ENCODE data around the gene RGCC.

Gene RGCC

DNA sequence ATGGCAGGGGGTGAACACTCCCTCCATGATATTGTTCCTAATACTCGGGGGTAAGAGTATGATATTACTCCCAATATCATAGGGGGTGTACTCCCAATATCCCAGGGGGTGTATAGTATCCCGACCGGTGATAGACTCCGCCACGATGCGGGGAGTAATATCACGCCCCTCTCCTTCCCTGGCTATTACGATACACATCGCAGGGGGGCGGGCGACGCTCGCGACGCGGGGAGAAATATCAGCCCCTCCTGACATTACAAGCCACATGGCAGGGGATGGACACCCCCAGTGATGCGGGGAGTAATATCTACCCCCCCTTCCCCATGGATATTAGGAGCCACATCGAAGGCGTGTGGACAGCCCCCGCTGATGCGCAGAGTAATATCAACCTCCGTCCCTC lies 3.2 kb upstream of the RGCC start:
- no peak for DNase-seq

DNA sequence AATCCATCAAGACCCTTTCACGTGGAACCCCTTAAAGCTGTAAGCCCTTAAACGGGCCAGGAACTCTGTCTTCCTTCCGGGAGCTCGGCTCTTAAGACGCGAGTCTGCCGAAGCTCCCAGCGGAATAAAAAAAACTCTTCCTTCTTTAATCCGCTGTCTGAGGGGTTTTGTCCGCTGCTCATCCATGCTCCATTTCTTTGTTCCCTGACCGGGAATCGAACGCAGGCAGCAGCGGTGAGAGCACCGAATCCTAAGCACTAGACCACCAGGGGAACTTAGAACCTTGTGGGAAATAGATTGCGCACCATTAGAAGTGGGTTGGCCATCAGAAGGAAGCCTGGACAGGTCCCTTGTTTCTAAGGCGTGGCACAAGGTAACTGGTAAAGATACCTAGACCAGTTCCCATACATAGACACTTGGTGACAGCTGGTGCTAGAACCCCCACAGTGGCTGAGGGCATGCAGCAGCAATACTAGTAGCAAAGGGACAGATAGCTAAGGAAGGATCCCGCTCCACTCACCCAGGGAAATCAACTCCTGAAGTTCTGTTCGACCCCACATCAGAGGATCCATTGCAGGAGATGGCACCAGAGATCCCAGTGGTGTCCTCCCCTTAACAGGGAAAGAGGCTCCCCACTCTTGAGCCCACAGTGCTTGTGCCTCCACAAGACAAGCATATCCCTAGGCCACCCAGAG lies 1.5 kb upstream of the RGCC start:
- DNase-seq, result no peak

DNA sequence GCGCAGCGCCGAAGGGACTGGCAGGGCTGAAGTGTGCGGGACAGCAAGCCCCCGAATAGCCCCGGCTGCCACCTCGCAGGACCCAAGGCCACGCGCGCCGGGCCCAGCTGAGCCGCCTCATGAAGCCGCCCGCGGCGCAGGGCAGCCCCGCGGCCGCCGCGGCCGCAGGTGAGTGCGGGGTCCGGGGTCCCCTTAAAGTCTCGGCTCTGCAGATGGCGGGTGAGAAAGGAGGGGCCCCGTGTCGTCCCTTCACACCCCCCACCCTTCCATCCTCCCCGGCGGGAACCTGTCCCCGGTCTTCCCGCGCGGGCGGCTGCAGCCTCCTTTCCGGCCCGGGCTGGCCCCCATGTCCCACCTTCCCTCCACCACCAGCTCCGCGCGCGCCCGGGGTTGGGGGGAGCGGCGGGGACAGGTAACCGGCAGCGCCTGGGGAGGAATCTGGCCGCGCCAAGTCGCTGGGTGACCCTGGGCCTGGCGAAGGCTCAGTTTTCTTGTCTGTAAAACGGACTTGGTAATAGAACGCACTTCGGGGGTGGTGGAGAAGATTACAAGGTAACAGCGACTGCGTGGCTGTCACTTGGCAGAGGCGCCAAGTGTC lies 338 bp downstream of the RGCC start:
- DNase-seq, result no peak

DNA sequence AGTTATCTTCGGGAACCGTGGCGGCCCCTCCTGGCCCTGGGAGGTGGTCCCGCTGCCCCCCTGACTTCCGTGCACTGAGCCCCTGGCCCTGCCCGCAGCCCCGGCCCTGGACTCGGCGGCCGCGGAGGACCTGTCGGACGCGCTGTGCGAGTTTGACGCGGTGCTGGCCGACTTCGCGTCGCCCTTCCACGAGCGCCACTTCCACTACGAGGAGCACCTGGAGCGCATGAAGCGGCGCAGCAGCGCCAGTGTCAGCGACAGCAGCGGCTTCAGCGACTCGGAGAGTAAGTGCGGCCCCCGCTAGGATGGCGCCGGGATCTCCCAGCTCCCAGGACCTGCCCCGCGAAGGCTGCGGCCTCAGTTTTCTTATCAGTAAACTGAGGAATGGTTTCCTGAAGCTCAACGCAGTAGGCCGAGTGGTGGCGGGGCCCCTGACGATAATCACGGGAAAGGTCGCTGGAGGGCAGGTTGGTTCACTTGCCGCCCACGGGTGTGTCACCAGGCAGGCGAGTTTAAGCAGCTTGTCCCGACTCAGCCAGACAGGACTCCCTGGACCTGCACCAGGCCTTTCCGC lies 924 bp downstream of the RGCC start:
- peak; percentile 55 for DNase-seq

DNA sequence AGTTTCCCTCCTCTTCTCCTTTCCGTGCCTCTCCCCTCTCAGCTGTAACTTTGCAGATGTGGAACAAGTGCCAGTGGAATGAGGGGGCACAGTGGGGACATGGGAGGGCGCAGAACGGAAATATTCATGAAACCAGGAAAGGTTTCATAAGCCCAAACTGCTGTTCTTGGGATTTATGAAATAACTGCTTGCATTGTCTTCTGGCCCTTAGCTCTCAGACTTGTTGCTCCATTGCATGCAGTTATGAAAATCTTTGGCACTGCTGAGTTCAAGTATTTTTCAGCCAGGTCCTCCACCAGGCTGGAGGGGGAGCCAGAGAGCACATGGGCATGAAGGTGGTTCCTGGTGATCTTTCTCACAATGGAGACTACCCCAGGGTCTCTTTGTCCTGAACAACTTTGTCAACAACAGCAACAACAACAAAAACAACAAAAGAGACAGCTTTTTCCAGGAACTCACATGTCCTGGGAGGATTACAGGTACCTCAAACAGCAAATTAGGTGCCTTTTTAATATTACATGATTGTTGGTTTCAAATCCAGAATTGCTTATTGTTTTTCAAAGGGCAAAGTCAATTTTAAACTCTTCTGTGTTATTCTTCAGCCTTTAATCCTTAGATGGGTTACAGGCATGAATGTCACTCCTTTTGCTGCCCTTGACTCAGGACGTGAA lies 1.5 kb downstream of the RGCC start:
- DNase-seq, result peak; percentile 81

DNA sequence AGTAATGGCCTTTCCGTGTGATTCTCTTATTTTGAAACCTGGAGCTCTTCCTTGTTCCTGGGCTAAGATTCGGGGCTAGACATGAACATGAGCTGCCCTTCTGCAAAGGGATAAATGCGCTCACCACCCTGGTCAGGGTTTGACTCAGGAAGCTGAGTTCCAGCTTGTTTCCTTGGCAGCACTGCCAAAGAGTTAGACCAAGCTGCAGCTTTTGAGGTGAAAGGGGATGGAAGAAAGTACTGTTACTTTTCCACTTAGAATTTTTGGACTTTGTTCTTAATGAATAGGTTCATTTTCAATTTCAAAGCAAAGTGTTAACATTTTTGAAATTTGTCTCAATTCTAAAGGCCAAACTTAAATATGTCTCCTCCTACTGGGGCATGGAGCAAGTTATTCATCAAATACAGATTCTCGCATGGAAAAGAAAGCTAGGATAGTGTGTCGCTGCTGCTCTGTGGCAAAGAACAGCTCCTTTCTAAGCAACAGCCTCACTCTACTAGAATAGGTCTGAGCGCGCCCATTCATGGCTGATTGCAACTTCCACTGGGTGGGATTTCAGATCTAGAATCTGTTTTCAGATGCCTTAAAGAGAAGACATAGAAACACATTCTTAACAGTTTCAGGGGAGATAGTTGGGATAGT lies 2.2 kb downstream of the RGCC start:
- peak; percentile 39 for DNase-seq

DNA sequence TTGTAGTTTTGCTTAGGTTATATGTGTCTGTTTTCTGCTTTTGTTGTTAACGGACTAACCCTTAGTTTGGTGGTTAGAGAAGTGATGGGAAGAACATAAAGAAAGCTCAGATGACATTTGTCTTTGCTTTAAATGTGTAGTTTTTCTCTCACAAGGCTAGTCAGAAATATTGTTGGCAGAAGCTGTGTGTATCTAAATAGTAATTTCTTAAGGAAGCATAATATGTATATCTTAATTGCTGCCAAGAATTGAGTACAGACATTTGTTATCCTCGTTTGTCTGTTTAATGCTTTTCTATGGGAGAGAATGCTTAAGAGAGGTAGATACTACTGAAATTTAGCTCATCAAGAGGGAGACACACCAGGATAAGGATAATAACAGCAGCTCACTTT lies 2.7 kb downstream of the RGCC start:
- no peak for DNase-seq

DNA sequence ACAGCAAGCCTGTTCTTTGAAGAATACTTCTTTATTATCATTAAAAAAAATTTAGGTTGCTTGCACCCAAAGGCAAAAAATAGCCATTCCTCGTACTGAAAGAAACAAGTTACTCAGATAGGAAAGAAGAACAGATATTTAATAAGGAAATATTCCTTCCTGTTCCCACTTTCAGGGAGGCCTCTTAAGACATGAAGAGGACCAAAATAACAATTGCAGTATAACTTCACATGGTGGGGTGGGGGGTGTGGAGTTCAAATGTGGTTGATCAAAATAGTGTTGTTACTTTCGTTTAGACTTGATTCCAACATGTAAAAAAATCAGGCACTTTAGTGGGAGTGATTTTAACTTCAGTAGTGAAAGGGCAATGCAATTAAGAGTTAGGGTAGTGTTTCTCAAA lies 3.6 kb downstream of the RGCC start:
- peak; percentile 22 for DNase-seq

DNA sequence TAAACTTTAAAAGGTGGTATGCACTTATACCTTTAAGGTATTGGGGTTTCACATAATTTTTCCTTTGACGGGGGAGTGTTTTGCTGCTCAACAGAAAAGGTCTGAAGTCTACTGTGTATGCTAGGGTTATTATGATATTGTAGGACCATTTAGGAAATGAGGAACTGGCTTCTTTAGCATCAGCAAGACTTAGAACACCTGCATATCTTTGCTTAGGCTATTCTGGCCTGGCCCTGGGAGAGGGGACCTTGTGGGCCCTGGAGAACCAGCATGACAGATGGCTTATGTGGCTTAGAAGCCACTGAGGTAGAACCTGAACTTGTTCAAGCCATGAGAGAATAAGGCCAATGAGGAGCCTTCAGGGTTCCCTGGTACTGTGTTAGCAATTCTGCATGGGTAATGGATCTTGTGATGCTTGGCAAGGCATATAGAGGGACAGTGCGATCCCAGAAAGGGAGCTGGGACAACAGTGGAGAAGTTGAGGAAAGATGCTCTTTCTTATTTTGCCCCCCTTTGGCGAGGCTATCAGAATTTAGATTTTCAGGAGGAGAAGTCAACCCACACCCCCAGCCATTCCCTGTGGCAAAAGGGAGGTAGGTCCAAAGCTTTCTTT lies 4.3 kb downstream of the RGCC start:
- peak; percentile 36 for DNase-seq

DNA sequence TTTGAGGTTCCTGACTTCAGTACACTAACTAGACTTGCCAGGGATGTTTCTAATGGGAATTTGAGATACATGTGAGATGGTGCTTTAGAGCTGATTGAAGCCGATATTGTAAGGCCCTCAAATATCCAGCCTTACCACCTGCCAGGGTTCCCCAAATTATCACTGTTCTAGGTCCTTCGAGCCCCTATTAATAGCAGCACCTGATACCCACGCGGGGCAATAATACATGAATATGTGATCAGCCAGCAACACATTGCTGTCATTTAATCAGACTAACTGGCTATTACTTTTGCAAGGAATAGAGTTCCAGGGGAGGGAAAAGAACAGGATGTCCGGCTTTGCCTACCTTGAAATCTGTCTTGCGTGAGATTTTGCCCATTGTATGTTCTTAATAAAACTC lies 5.1 kb downstream of the RGCC start:
- no peak for DNase-seq

DNA sequence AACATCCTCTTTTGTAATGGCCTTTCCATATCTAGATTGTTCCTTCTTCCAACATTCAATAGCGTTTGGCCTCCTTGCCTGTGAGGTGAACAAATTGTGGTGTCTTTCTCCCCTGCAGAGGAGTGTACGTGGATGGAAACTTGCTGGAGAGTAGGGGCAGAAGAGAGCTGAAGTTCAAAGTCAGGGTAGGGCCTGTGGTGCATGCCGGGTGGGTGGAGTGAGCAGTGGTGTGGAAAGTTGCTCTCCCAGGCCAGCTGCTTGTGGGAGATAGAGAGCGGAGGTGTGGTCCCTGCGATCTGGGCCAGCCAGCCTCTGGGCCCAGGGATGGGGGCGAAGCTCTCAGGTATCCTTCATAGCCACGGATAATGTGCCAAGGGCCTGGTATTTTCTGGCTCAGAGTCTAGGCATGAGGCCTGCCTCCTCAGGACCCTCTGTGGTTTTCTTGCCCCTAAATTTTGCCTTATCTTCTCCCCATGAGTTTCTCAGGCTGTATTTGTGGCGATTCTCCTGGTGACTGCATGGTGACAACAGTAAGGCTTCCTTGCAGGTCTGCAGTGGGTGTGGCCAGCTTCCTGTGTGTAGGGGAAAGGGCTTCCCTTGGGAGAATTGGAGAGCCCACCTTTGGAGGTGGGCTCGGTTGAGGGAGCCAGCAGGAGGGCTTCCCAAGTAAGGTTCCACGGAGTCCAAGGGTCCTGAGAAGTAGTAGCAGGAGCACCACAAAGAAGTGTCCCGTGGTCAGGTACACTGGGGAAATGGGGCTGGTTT lies 6.7 kb downstream of the RGCC start:
- peak; percentile 57 for DNase-seq

DNA sequence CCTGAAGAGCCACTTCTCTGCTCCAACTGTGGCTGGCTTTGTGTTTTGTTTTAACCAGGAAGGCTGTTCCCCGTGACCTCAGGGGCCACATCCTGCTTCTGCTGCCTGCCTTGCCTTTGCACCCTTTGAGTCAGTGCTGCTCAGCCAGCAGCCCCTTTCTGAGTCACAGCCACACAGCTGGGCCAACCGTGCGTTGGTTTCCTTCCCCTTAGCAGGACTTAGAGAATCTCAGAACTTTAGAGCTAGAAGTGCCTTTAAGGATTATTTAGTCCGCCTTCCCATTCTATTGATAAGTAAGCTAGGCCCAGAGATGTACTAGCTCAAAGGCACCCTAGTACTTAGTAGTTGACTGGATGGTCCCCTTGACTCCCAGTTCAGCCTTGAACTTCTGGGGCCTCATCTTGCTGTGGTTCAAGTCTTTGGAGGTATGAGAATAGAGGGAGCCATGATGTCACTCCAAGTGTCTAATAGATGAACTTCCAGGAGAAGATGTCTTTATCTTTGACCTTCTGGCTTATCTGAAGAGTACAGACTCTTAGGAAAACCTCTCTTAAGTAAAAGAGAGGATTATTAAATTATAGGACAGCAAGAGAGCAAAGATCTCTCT lies 8.0 kb downstream of the RGCC start:
- peak; percentile 90 for DNase-seq

DNA sequence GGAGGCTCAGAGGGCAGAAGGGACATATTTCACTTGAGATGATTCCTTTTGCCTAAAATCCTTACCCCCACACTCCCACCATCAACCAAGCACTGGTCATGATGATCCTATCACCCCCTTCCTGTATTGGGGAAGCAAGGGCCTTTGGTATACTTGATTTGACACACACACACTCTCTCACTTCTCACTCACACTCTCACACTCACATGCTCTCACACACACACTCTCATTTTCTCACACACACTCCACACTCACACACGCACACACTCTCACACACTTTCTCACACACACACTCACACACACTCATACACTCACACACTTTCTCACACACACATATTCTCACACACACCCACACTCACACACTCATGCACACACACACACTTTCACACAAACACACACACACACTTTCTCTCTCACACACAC lies 8.6 kb downstream of the RGCC start:
- DNase-seq, result peak; percentile 55

DNA sequence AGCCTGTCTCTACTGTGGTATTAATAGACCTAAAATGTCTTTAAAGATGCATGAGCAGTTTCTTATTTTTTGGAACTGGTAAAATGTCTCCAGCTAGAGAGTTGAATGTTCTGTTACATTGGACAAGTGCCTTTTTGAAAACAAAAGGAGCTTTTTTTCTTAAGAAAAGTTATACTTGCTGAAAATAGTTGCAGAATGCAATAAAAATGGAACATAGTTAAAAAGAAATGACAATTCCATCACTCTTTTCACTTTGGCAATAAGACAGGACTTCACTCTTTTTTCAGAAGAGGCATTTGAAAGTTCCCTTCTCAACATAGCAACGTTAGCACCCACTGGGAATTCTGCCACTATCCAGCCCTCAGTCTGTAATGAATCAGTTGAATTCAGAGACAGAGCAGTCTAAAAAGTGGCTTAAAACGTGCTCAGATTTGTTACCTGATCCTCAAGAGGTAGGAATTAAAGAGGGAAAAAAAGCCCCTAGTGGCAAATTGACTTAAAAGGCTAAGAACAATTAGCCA lies 10.1 kb downstream of the RGCC start:
- DNase-seq, result no peak

DNA sequence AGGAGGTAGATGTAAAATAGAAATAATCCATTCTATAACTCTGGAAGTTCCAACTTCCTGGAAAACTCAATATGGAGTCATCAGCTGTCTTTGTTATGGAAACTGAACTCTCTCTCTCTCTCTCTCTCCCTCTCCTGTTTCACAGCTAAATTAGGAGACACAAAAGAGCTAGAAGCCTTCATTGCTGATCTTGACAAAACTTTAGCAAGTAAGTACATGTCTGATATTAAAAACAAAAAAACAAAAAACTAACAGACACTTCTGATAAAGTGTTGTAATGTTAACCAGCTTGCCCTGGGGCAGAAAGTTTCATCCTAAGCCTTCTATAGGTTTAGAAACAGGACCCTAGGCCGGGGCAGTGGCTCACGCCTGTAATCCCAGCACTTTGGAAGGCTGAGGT lies 11.3 kb downstream of the RGCC start:
- DNase-seq, result peak; percentile 27

DNA sequence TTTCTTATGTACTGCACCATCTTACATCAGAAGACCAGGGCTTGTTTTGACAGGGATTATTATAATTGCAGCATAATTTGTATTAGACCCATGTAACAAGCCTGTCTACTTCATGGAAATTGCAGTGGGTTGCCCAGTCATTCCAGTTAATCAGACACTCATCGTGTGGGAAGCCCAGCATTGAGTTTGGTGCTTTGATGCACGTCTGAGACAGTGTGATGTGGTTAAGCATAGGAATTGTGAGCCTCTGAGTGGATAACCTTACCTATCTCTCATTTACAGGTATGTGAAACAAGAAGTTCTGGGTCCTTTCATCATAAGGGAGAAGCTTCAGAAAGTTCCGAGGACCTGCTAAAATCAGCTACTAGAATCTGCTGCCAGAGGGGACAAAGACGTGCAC lies 12.8 kb downstream of the RGCC start:
- peak; percentile 50 for DNase-seq

DNA sequence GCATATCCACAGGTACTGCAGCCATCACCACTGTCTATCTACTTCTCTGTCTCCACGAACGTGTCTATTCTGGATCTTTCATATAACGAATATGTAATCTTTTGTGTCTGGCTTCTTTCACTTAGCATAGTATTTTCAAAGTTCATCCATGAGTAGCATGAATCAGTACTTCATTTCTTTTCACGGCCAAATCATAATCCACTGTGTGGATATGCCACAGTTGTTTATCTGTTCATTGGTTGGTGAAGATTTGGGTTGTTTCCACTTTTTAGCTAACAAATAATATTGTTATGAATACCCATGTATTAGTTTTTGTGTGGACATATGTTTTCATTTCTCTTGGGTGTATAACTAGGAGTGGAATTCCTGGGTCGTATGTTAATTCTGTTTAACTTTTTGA lies 14.4 kb downstream of the RGCC start:
- DNase-seq, result peak; percentile 51

DNA sequence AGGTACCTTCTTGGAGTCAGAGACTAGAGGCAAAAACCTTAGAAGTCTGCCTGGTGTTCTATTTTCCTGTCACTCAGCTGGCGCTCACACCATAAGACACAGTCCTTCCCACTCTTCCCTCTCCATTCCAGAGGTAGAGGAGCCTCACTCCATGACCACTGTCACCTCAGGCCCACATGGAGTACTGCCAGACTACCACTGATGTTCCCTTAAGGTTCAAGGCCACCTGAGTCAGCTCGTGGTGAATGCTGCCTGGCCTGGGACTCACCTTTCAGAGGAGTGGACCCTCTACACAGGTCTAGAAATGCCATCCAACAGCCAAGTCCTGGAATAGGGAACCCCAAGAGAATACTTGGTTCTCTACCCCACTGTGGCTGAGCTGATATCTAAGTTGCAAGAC lies 29.9 kb downstream of the RGCC start:
- DNase-seq, result no peak

DNA sequence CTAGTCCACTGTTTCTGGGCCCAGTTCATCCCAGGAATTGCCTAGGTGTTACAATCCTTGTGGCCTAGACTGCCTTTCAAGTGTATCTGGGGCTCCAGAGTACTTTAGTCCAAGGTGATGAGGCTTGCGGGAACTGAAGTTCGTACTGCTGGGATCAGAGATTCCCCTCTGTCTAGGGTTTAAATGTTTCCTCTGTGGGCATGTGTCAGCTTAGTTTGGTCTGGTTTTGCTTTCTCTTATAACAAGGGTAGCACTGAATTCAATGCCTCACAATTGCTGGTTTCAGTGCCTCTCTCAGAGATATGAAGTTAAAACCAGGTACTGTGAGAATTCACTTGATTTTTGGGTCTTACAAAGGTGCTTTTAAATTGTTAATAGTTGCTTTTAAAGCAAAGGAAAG lies 30.8 kb downstream of the RGCC start:
- peak; percentile 24 for DNase-seq

DNA sequence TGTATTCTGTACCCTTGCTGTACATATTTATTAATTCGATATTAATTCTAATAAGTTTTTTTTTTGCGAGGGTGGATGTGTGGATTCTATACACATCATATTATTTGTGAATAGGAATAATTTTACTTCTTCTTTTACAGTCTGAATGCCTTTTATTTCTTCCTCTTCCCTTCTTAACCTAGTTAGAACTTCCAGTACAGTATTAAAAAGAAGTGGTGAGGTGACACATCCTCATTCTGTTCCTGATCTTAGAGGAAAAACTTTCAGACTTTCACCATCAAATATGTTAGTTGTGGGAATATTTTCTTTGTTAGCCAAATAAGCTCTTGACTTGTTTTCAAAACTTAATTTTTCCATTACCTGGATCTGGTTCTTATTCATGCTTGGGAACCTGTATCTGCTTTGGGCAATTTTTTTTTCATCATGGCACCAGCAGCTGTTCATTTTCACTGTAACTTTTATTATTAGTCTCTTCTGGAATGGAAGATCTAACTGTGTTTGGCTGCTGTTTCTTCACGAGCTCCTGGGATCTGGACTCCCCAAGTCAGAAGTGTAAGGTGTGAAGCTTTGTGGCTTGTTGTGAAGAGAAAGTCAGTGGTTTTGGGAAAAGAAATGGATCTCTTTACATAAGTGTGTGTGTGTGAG lies 33.1 kb downstream of the RGCC start:
- no peak for DNase-seq

DNA sequence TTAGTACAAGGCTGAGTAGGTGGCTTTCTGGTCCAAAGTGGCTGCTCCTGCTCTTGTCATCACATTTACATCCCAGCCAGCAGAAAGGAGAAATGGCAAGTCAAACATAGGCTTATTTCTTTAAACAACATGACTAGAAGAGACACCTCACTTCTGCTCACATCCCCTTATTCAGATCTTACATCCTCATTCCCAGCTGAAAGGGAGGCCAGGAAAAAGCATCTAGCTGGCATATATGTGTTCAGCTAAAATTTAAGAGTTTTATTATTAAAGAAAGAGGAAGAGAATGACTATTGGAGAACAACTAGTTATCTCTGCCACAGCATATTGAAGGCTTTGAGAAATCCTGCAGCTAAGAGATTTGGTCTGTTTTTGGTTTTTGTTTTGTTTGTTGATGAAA lies 34.1 kb downstream of the RGCC start:
- DNase-seq, result no peak

All from CD4-positive, alpha-beta T cell treated with Interleukin-21 for 1 hour (primary cell).